ENCODE measurements around the gene LSM10. TPM values are rescaled to one million over a fixed set of nuclear protein-coding genes. Genes with fewer than 3 reads are reported as not detected.

LSM10 gene
- total RNA-seq, 2 experiments from 2014 or later = 43.8 to 46.2 TPM

GRCh38 chr1:36343651-36344394, 53.9 kb downstream of the LSM10 start:
- POLR2A ChIA-PET = interaction anchor here (0.8 kb wide), 3 partner anchors 8 to 43 kb away, joined by 3 read pairs; no protein-coding TSS in a partner anchor
- ATAC-seq = no peak
- intact Hi-C loops (cut with micrococcal nuclease) = loop anchor here (5.0 kb wide), 1 partner anchor 78 kb away; no protein-coding TSS in a partner anchor
- no peak for DNase-seq
- Mint-ChIP-seq H3K4me3 (no peak overlapping the region), H3K4me1 (ENCODE audit: low read depth) (peaks cover 2% of the 10 kb centered on the region), H3K27me3 (no peaks in the 10 kb centered on the region), H3K36me3 (ENCODE audit: low read depth) (peaks cover 27% of the 10 kb centered on the region), H3K9me3 (no peaks in the 10 kb centered on the region), H3K27ac (no peak overlapping the region)
- CTCF ChIA-PET = interaction anchor here (0.6 to 5.6 kb wide), 18 partner anchors 9 to 172 kb away, joined by 3 to 78 read pairs (median 6); partner anchors contain the start of genes EVA1B and LSM10
- no peak for TF ChIP-seq CTCF (IDR thresholded peaks at IDR 0.05)

Other genes starting within 250 kb of the LSM10 start
- gene TRAPPC3, start 248.4 kb downstream of the LSM10 start, total RNA-seq = 10 to 100 TPM; 47.9 to 48.4 TPM
- gene MAP7D1, start 241.7 kb downstream of the LSM10 start, total RNA-seq = 100 to 1,000 TPM; 125 to 129 TPM
- 100 to 1,000 TPM; 119 to 121 TPM for gene THRAP3, start 173.5 kb downstream of the LSM10 start, total RNA-seq
- gene SH3D21, start 91.5 kb downstream of the LSM10 start, total RNA-seq = 10 to 100 TPM; 17.8 to 21.0 TPM
- gene EVA1B, start 74.3 kb downstream of the LSM10 start, total RNA-seq = 1 to 10 TPM; 5.8 to 6.5 TPM
- 10 to 100 TPM; 41.2 to 44.4 TPM for gene STK40, start 12.0 kb downstream of the LSM10 start, total RNA-seq
- gene OSCP1, start 52.5 kb upstream of the LSM10 start, total RNA-seq = 1 to 10 TPM; 1.2 to 1.5 TPM
- gene MRPS15, start 66.5 kb upstream of the LSM10 start, total RNA-seq = 100 to 1,000 TPM; 120 to 129 TPM
- not detected for gene CSF3R, start 85.0 kb upstream of the LSM10 start, total RNA-seq

Data from activated CD8-positive, alpha-beta T cell treated with anti-CD3 and anti-CD28 coated beads for 36 hours (primary cell).